ENCODE data around the gene AZIN2. TPM values are rescaled to one million over a fixed set of nuclear protein-coding genes. Genes with fewer than 3 reads are reported as not detected.
"Not testable (repeated sequence)": the region's sequence is repeated elsewhere in the genome, so short reads cannot be mapped to it uniquely, and the experiment has no call there.

Gene AZIN2
- total RNA-seq, 2 experiments from 2014 or later: 0.27 to 0.63 TPM

- Histone ChIP-seq H2AFZ (ENCODE audit: low read length) (no peak overlapping the region), H3K4me3 (ENCODE audit: low read depth, low read length, poor library complexity, severe bottlenecking) (no peak overlapping the region), H3K4me1 (ENCODE audit: insufficient read depth, low read length, poor library complexity, severe bottlenecking) (peaks cover 14% of the 10 kb centered on the region), H4K20me1 (ENCODE audit: insufficient read depth, low read length) (no peaks in the 10 kb centered on the region), H3K27ac (ENCODE audit: low read depth, low read length, poor library complexity, severe bottlenecking) (no peak overlapping the region), H3K9me3 (ENCODE audit: low read length) (no peaks in the 10 kb centered on the region), H3K36me3 (ENCODE audit: insufficient read depth, low read length) (no peaks in the 10 kb centered on the region), H3K79me2 (ENCODE audit: insufficient read depth, low read depth, low read length) (no peaks in the 10 kb centered on the region), H3K4me2 (ENCODE audit: low read length) (no peak overlapping the region), H3K9me2 (ENCODE audit: insufficient read depth, low read length) (no peaks in the 10 kb centered on the region)
- DNase-seq (ENCODE audit: low spot score): no peak
- intact Hi-C loops (cut with micrococcal nuclease; ENCODE audit: unreplicated experiment): no loop called here
- no TSS peak for BruUV-seq (replicated peaks)
- POLR2A ChIA-PET: interaction anchor here (0.6 kb wide), 1 partner anchor 290 kb away, joined by 3 read pairs; no protein-coding TSS in a partner anchor
- TF ChIP-seq CTCF (conservative IDR thresholded peaks at IDR 0.05; ENCODE audit: low read length): no peak
- TF ChIP-seq EZH2phosphoT487 (IDR thresholded peaks at IDR 0.05; ENCODE audit: borderline replicate concordance, low read depth, low read length): no peak
- CTCF ChIA-PET (ENCODE audit: unreplicated experiment): no interaction called here
These were observed 51.6 kb downstream of the AZIN2 start for GRCh38 chr1:33132549-33132948.

DNA sequence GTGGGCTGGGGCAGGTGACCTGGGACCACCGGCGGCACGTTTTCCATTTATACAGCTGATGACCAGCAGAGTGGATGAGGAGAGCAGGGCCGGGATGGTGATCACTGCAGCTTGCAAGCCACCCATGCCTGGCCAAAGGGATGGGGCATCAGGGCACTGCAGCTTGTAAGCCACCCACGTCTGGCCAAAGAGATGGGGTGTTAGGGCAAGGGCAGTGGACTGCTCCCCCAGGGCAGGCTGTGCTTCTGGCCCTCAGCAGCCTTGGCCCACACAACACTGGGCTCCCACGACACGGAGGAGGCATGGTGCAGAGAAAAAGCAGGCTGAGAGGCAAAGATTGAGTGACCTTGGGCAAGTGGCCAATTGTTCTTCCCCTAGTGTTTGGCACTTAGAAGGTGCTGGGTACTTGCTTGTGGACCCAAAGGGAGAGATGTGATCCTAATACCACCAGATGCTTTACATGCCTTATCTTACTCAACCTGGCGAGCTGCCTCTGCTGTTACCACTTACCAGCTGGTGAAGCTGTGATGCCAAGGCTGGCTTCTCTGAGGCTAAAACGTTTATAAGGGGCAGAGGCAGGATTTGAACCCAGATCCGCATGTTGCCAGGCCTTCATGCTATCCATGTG, 52.6 kb downstream of the AZIN2 start:
- H2AFZ ChIP-seq (ENCODE audit: low read length): no peak overlapping the region
- H4K20me1 ChIP-seq (ENCODE audit: insufficient read depth, low read length): no peaks in the 10 kb centered on the region
- no TSS peak for BruUV-seq (replicated peaks)
- no peaks in the 10 kb centered on the region for H3K9me2 ChIP-seq (ENCODE audit: insufficient read depth, low read length)
- intact Hi-C loops (cut with micrococcal nuclease; ENCODE audit: unreplicated experiment): no loop called here
- CTCF ChIA-PET (ENCODE audit: unreplicated experiment): no interaction called here
- DNase-seq (ENCODE audit: low spot score): no peak
- no peak overlapping the region for H3K4me3 ChIP-seq (ENCODE audit: low read depth, low read length, poor library complexity, severe bottlenecking)
- POLR2A ChIA-PET: no interaction called here
- no peaks in the 10 kb centered on the region for H3K79me2 ChIP-seq (ENCODE audit: insufficient read depth, low read depth, low read length)
- no peaks in the 10 kb centered on the region for H3K36me3 ChIP-seq (ENCODE audit: insufficient read depth, low read length)
- no peak for TF ChIP-seq CTCF (conservative IDR thresholded peaks at IDR 0.05; ENCODE audit: low read length)
- TF ChIP-seq EZH2phosphoT487 (IDR thresholded peaks at IDR 0.05; ENCODE audit: borderline replicate concordance, low read depth, low read length): no peak
- H3K27ac ChIP-seq (ENCODE audit: low read depth, low read length, poor library complexity, severe bottlenecking): no peak overlapping the region
- no peak overlapping the region for H3K4me2 ChIP-seq (ENCODE audit: low read length)
- H3K9me3 ChIP-seq (ENCODE audit: low read length): no peaks in the 10 kb centered on the region
- H3K4me1 ChIP-seq (ENCODE audit: insufficient read depth, low read length, poor library complexity, severe bottlenecking): peaks cover 4% of the 10 kb centered on the region

DNA sequence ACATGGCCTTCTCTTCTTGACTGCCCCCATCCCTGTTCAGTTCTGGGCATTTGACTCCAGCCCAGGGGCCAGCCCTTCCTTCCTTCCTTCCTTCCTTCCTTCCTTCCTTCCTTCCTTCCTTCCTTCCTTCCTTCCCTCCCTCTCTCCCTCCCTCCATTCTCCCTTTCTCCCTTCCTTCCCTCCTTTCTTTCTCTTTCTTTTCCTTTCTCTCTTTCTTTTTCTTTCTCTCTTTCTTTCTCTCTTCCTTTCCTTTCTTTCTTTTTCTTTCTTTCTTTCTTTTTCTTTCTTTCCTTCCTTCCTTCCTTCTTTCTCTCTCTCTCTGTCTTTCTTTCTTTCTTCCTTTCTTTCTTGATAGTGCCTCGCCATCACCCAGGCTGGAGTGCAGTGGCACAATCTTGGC, 55.1 kb downstream of the AZIN2 start:
- H3K9me3 ChIP-seq (ENCODE audit: low read length); BruUV-seq (replicated peaks); DNase-seq (ENCODE audit: low spot score); H4K20me1 ChIP-seq (ENCODE audit: insufficient read depth, low read length); H3K27ac ChIP-seq (ENCODE audit: low read depth, low read length, poor library complexity, severe bottlenecking); H2AFZ ChIP-seq (ENCODE audit: low read length); H3K79me2 ChIP-seq (ENCODE audit: insufficient read depth, low read depth, low read length); H3K4me3 ChIP-seq (ENCODE audit: low read depth, low read length, poor library complexity, severe bottlenecking); H3K36me3 ChIP-seq (ENCODE audit: insufficient read depth, low read length); intact Hi-C loops (cut with micrococcal nuclease; ENCODE audit: unreplicated experiment); H3K4me2 ChIP-seq (ENCODE audit: low read length); POLR2A ChIA-PET; H3K4me1 ChIP-seq (ENCODE audit: insufficient read depth, low read length, poor library complexity, severe bottlenecking); H3K9me2 ChIP-seq (ENCODE audit: insufficient read depth, low read length): not testable (repeated sequence)
- CTCF ChIA-PET (ENCODE audit: unreplicated experiment): interaction anchor here (1.2 kb wide), 1 partner anchor 9 kb away, joined by 3 read pairs; no protein-coding TSS in a partner anchor
